H9 (cell line): Measurements from ENCODE around the gene ARID1A. TPM values are rescaled to one million over a fixed set of nuclear protein-coding genes. Genes with fewer than 3 reads are reported as not detected.

Experiments used
- DNase-seq: peaks from one replicate; pipeline ENCODE4 v3.0.0-alpha.2; 2017
- H2AFZ ChIP-seq: one replicate; pipeline ENCODE4 v1.6.1; 2013; ENCODE audit warnings: mild to moderate bottlenecking, low read length, control low read depth, moderate library complexity
- H2AK5ac ChIP-seq: 2 replicates; pipeline ENCODE4 v1.6.1; 2013; ENCODE audit warnings: low read length, control low read depth, mixed read lengths; ENCODE audit not compliant: insufficient read length
- H2BK120ac ChIP-seq: one replicate; pipeline ENCODE4 v1.6.1; 2013; ENCODE audit warnings: low read depth, mild to moderate bottlenecking, low read length, control low read depth, inconsistent platforms; ENCODE audit not compliant: poor library complexity, severe bottlenecking
- H2BK12ac ChIP-seq: 2 replicates; pipeline ENCODE4 v1.6.1; 2013; ENCODE audit warnings: low read length, control low read depth, mixed read lengths, low read depth; ENCODE audit not compliant: insufficient read length
- H2BK15ac ChIP-seq: 2 replicates; pipeline ENCODE4 v1.6.1; 2013; ENCODE audit warnings: low read depth, low read length, control low read depth
- H2BK20ac ChIP-seq: one replicate; pipeline ENCODE4 v1.6.1; 2013; ENCODE audit warnings: low read depth, mild to moderate bottlenecking, low read length, control low read depth, inconsistent platforms; ENCODE audit not compliant: poor library complexity, severe bottlenecking
- H2BK5ac ChIP-seq: 2 replicates; pipeline ENCODE4 v1.6.1; 2013; ENCODE audit warnings: low read length, control low read depth, mixed read lengths; ENCODE audit not compliant: insufficient read length
- H3K14ac ChIP-seq: 2 replicates; pipeline ENCODE4 v1.6.1; 2013; ENCODE audit warnings: low read length, control low read depth; ENCODE audit not compliant: insufficient read depth
- H3K18ac ChIP-seq: 2 replicates; pipeline ENCODE4 v1.6.1; 2013; ENCODE audit warnings: low read depth, mild to moderate bottlenecking, mixed read lengths, low read length, control low read depth; ENCODE audit not compliant: insufficient read length
- H3K23ac ChIP-seq: 2 replicates; pipeline ENCODE4 v1.6.1; 2013; ENCODE audit warnings: low read length, control low read depth, mixed read lengths, low read depth; ENCODE audit not compliant: insufficient read length
- H3K23me2 ChIP-seq: 2 replicates; pipeline ENCODE4 v1.6.1; 2013; ENCODE audit warnings: low read depth, mild to moderate bottlenecking, mixed read lengths, low read length, control low read depth; ENCODE audit not compliant: insufficient read length, poor library complexity, severe bottlenecking
- H3K27ac ChIP-seq: 2 replicates; pipeline ENCODE4 v1.5.1; 2013; ENCODE audit warnings: low read length, control low read depth, mixed read lengths, low read depth; ENCODE audit not compliant: insufficient read length
- H3K27me3 ChIP-seq: 2 replicates; pipeline ENCODE4 v1.6.1; 2013; ENCODE audit warnings: low read length, control low read depth, inconsistent platforms; ENCODE audit not compliant: insufficient read depth
- H3K4ac ChIP-seq: 2 replicates; pipeline ENCODE4 v1.6.1; 2013; ENCODE audit warnings: low read depth, mild to moderate bottlenecking, control low read depth, inconsistent platforms, low read length, moderate library complexity
- H3K4me1 ChIP-seq: 2 replicates; pipeline ENCODE4 v1.6.1; 2013; ENCODE audit warnings: low read length, control low read depth, inconsistent platforms; ENCODE audit not compliant: insufficient read depth
- H3K4me2 ChIP-seq: 2 replicates; pipeline ENCODE4 v1.6.1; 2013; ENCODE audit warnings: low read length, control low read depth, mixed read lengths; ENCODE audit not compliant: insufficient read length, insufficient read depth
- H3K56ac ChIP-seq: 2 replicates; pipeline ENCODE4 v1.6.1; 2013; ENCODE audit warnings: low read depth, mild to moderate bottlenecking, mixed read lengths, low read length, control low read depth; ENCODE audit not compliant: insufficient read length
- H3K79me1 ChIP-seq: 2 replicates; pipeline ENCODE4 v1.6.1; 2013; ENCODE audit warnings: low read depth, mild to moderate bottlenecking, moderate library complexity, low read length, control low read depth, inconsistent platforms; ENCODE audit not compliant: insufficient read depth, poor library complexity, severe bottlenecking
- H3K79me2 ChIP-seq: 2 replicates; pipeline ENCODE4 v1.6.1; 2013; ENCODE audit warnings: low read length, control low read depth, inconsistent platforms; ENCODE audit not compliant: insufficient read depth
- H3K9ac ChIP-seq: 2 replicates; pipeline ENCODE4 v1.6.1; 2013; ENCODE audit warnings: low read length, control low read depth, mixed read lengths; ENCODE audit not compliant: insufficient read length; ENCODE audit errors: extremely low read depth
- H3K9me3 ChIP-seq: one replicate; pipeline ENCODE4 v1.6.1; 2013; ENCODE audit warnings: low read depth, low read length, inconsistent platforms; ENCODE audit not compliant: control insufficient read depth
- H3T11ph ChIP-seq: one replicate; pipeline ENCODE4 v1.6.1; 2013; ENCODE audit warnings: mild to moderate bottlenecking, low read length, control low read depth, inconsistent platforms
- H4K20me1 ChIP-seq: one replicate; pipeline ENCODE4 v1.6.1; 2013; ENCODE audit not compliant: control insufficient read depth, insufficient read length, insufficient read depth
- H4K5ac ChIP-seq: 2 replicates; pipeline ENCODE4 v1.6.1; 2013; ENCODE audit warnings: low read depth, mild to moderate bottlenecking, mixed read lengths, low read length, control low read depth; ENCODE audit not compliant: insufficient read length
- H4K8ac ChIP-seq: replicated peaks from 2 replicates; pipeline ENCODE4 v1.6.1; 2013; ENCODE audit warnings: low read length, control low read depth, mixed read lengths, low read depth; ENCODE audit not compliant: insufficient read length
- H4K91ac ChIP-seq: 2 replicates; pipeline ENCODE4 v1.6.1; 2013; ENCODE audit warnings: low read depth, mild to moderate bottlenecking, moderate library complexity, mixed read lengths, low read length, control low read depth; ENCODE audit not compliant: insufficient read length
- H3K27ac Mint-ChIP-seq, 3 experiments: 2 replicates in 2 of 3; 3 replicates in 1 of 3; pipeline ENCODE4 v1.8.0; 2020 to 2021; ENCODE audit warnings: mixed read lengths in 3 of 3, mild to moderate bottlenecking in 1 of 3, moderate library complexity in 1 of 3
- H3K27me3 Mint-ChIP-seq: 2 replicates; pipeline ENCODE4 v1.8.0; 2021; ENCODE audit warnings: low read depth, mild to moderate bottlenecking, moderate library complexity, mixed read lengths
- H3K36me3 Mint-ChIP-seq, 3 experiments: 2 replicates in 2 of 3; 3 replicates in 1 of 3; pipeline ENCODE4 v1.8.0; 2020 to 2021; ENCODE audit warnings: low read depth in 3 of 3, mixed read lengths in 3 of 3; ENCODE audit not compliant: insufficient read depth in 1 of 3
- H3K4me1 Mint-ChIP-seq, 2 experiments: 2 replicates each; pipeline ENCODE4 v1.8.0; 2020; ENCODE audit warnings: mixed read lengths in 2 of 2
- H3K4me3 Mint-ChIP-seq, 2 experiments: 2 replicates in 1 of 2; 3 replicates in 1 of 2; pipeline ENCODE4 v1.8.0; 2020 to 2021; ENCODE audit warnings: mild to moderate bottlenecking in 2 of 2, mixed read lengths in 2 of 2, moderate library complexity in 1 of 2
- H3K9me3 Mint-ChIP-seq, 2 experiments: 2 replicates in 1 of 2; 3 replicates in 1 of 2; pipeline ENCODE4 v1.8.0; 2020; ENCODE audit warnings: mild to moderate bottlenecking in 2 of 2, mixed read lengths in 2 of 2, moderate library complexity in 1 of 2
- CTCF ChIP-seq: fragments of 200-600 bp; sonication (generic); conservative IDR thresholded peaks from 3 replicates; pipeline ENCODE4 v1.8.0; 2021; ENCODE audit warnings: antibody characterized with exemption, mild to moderate bottlenecking
- WGBS: extraction: QIAGEN DNeasy Blood & Tissue Kit; methylation state at CpG from one replicate; pipeline ENCODE4 v1.1.7; 2013; ENCODE audit warnings: missing lambda C conversion rate, low lambda C conversion rate, mixed read lengths; ENCODE audit not compliant: insufficient read length; ENCODE audit errors: extremely low coverage; 5-methylcytosine and 5-hydroxymethylcytosine counted together
- total RNA-seq: library from RNA; stranded (reverse); gene quantifications from 2 replicates; pipeline ENCODE4 v1.2.1, GENCODE V29; 2021

The ARID1A gene
- total RNA-seq, 1 experiment from 2014 or later, result 147 TPM

DNA sequence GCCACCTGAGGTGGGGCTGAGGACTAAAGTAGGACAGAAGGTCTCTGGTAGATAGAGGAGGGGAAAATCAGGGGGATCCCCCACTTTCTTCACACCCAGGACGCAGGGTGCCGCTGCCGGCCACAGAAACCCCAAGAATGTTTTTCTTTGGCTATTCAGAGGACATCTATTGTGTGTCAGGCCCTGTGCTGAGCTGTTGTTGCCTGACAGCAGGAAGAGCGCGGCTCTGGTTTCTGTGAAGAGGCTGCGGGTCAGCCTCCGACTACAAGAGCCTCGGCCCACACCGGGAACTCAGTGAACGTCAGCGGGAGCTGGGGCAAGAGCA is 91.5 kb downstream of the ARID1A start:
- Mint-ChIP-seq H3K4me1 (peaks cover 49 to 56% of the 10 kb centered on the region in 2 experiments), H3K9me3 (no peaks in the 10 kb centered on the region), H3K27me3 (no peaks in the 10 kb centered on the region; the same call in 1 of the 2 replicates), H3K4me3 (peak overlapping the region; percentile 92 to 95), H3K27ac (peak overlapping the region; percentile 98 to 99 (median 98)), H3K36me3 (peaks cover 0 to 11% (median 7%) of the 10 kb centered on the region in 3 experiments; a peak in 4 of 7 replicates)
- no peak overlapping the region for H2AFZ ChIP-seq
- H2BK5ac ChIP-seq, result no peak overlapping the region
- H3K23ac ChIP-seq, result no peak overlapping the region
- no peak overlapping the region for H3K56ac ChIP-seq
- H4K20me1 ChIP-seq, result no peaks in the 10 kb centered on the region
- H4K5ac ChIP-seq, result no peak overlapping the region
- no peaks in the 10 kb centered on the region for H3K9me3 ChIP-seq
- DNase-seq, result no peak
- H3K79me2 ChIP-seq, result no peaks in the 10 kb centered on the region; the same call in 1 of the 2 replicates
- H3K9ac ChIP-seq, result peak overlapping the region; percentile 13
- WGBS, result no CpG with 5 or more reads among the region's 11 CpGs
- no peak overlapping the region for H2BK120ac ChIP-seq
- no peak overlapping the region for H4K8ac ChIP-seq
- H2AK5ac ChIP-seq, result no peak overlapping the region
- no peak for TF ChIP-seq CTCF
- peak overlapping the region; percentile 39 for H3K18ac ChIP-seq
- peak overlapping the region; percentile 55; the same call in 1 of the 2 replicates for H3K14ac ChIP-seq
- H2BK12ac ChIP-seq, result no peak overlapping the region
- H3K27me3 ChIP-seq, result no peaks in the 10 kb centered on the region
- peaks cover 10% of the 10 kb centered on the region for H3K23me2 ChIP-seq
- no peak overlapping the region for H3K27ac ChIP-seq
- H3K79me1 ChIP-seq, result no peaks in the 10 kb centered on the region
- H3T11ph ChIP-seq, result no peak overlapping the region
- peak overlapping the region; percentile 85 for H3K4me2 ChIP-seq
- no peak overlapping the region for H3K4ac ChIP-seq
- peaks cover 5% of the 10 kb centered on the region; the same call in 1 of the 2 replicates for H3K4me1 ChIP-seq
- H4K91ac ChIP-seq, result no peak overlapping the region
- H2BK20ac ChIP-seq, result no peak overlapping the region
- H2BK15ac ChIP-seq, result no peak overlapping the region
